Hepatocyte (in vitro differentiated cells): ENCODE data around the gene ACSL4.

ENCODE experiments used
- EZH2 ChIP-seq: fragments of 200-600 bp; sonication (generic); IDR thresholded peaks from 2 replicates; pipeline ENCODE4 v1.6.1; 2016; ENCODE audit warnings: antibody characterized with exemption, mild to moderate bottlenecking, borderline replicate concordance
- EZH2phosphoT487 ChIP-seq: fragments of 200-600 bp; sonication (generic); IDR thresholded peaks from one replicate; pipeline ENCODE4 v1.6.1; 2018; ENCODE audit warnings: antibody characterized with exemption, mild to moderate bottlenecking, low read depth, moderate library complexity; ENCODE audit not compliant: unreplicated experiment, severe bottlenecking
- TF ChIP-seq, protein P1 (sequence below): fragments of 200-600 bp; sonication (generic); IDR thresholded peaks from 2 replicates; pipeline ENCODE4 v1.5.1; 2016; ENCODE audit warnings: antibody characterized with exemption, mild to moderate bottlenecking; ENCODE audit not compliant: poor library complexity

GRCh38 chrX:109770780-109771179 lies 37.7 kb upstream of the ACSL4 start:
- TF ChIP-seq, protein P1, sequence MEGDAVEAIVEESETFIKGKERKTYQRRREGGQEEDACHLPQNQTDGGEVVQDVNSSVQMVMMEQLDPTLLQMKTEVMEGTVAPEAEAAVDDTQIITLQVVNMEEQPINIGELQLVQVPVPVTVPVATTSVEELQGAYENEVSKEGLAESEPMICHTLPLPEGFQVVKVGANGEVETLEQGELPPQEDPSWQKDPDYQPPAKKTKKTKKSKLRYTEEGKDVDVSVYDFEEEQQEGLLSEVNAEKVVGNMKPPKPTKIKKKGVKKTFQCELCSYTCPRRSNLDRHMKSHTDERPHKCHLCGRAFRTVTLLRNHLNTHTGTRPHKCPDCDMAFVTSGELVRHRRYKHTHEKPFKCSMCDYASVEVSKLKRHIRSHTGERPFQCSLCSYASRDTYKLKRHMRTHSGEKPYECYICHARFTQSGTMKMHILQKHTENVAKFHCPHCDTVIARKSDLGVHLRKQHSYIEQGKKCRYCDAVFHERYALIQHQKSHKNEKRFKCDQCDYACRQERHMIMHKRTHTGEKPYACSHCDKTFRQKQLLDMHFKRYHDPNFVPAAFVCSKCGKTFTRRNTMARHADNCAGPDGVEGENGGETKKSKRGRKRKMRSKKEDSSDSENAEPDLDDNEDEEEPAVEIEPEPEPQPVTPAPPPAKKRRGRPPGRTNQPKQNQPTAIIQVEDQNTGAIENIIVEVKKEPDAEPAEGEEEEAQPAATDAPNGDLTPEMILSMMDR: no peak
- TF ChIP-seq EZH2 (no peak), EZH2phosphoT487 (no peak)
